IMR-90 (cell line): ENCODE data around the gene NPEPPS. TPM values are rescaled to one million over a fixed set of nuclear protein-coding genes. Genes with fewer than 3 reads are reported as not detected.
A peak's percentile ranks its signal among the peaks of the same experiment; 100 is the strongest.

ENCODE experiments used
- ATAC-seq: fragments of 200-7000 bp; cut with Tn5 transposase; 2 replicates; pipeline ENCODE4 v1.9.1; 2020; ENCODE audit warnings: low read depth, mild to moderate bottlenecking, moderate library complexity
- BruUV-seq: library from RNA; stranded (reverse); fragments of 400-500 nt; replicated peaks from 2 replicates; lab custom pipeline; 2021; lab: Mats Ljungman, UMichigan
- CTCF ChIA-PET: fragments of 300-600 bp; formaldehyde crosslinking; extraction: SDS; loops from one replicate; lab custom pipeline; 2021; ENCODE audit warnings: antibody characterized with exemption; lab: Yijun Ruan, JAX
- POLR2A ChIA-PET: fragments of 300-600 bp; sonication (Branson Sonifier 250); formaldehyde crosslinking; loops from one replicate; lab custom pipeline; 2022; ENCODE audit warnings: antibody characterized with exemption; ENCODE audit not compliant: unreplicated experiment; lab: Charles Lee
- DNase-seq: peaks from one replicate; pipeline ENCODE4 v3.0.0; 2013
- H2AFZ ChIP-seq: replicated peaks from 2 replicates; pipeline ENCODE3; 2013; ENCODE audit warnings: low read length, mild to moderate bottlenecking; ENCODE audit not compliant: poor library complexity
- H2AK5ac ChIP-seq: 2 replicates; pipeline ENCODE4 v1.6.1; 2013; ENCODE audit warnings: low read depth, low read length, inconsistent platforms
- H2AK9ac ChIP-seq: replicated peaks from 2 replicates; pipeline ENCODE3; 2013; ENCODE audit warnings: mild to moderate bottlenecking, low read depth, low read length, moderate library complexity; ENCODE audit not compliant: poor library complexity
- H2BK120ac ChIP-seq: 2 replicates; pipeline ENCODE4 v1.6.1; 2013; ENCODE audit warnings: low read depth, low read length, inconsistent platforms
- H2BK15ac ChIP-seq: 3 replicates; pipeline ENCODE4 v1.6.1; 2013; ENCODE audit warnings: low read depth, low read length, inconsistent platforms
- H2BK20ac ChIP-seq: 2 replicates; pipeline ENCODE4 v1.6.1; 2013; ENCODE audit warnings: low read depth, mild to moderate bottlenecking, inconsistent platforms, low read length, moderate library complexity
- H2BK5ac ChIP-seq: 2 replicates; pipeline ENCODE4 v1.6.1; 2013; ENCODE audit warnings: mild to moderate bottlenecking, low read depth, low read length, inconsistent platforms; ENCODE audit not compliant: poor library complexity, severe bottlenecking
- H3K14ac ChIP-seq: replicated peaks from 2 replicates; pipeline ENCODE4 v1.6.1; 2013; ENCODE audit warnings: low read depth, low read length, inconsistent platforms
- H3K18ac ChIP-seq: 2 replicates; pipeline ENCODE4 v1.6.1; 2013; ENCODE audit warnings: low read depth, low read length, control low read depth
- H3K23ac ChIP-seq: 2 replicates; pipeline ENCODE4 v1.6.1; 2013; ENCODE audit warnings: low read depth, low read length, inconsistent platforms
- H3K27ac ChIP-seq: 2 replicates; pipeline ENCODE4 v1.5.1; 2013; ENCODE audit warnings: mild to moderate bottlenecking, control low read depth, low read length; ENCODE audit not compliant: insufficient read depth
- H3K27me3 ChIP-seq: 2 replicates; pipeline ENCODE4 v1.6.1; 2013; ENCODE audit warnings: low read length; ENCODE audit not compliant: control insufficient read depth, insufficient read depth
- H3K36me3 ChIP-seq: 2 replicates; pipeline ENCODE4 v1.6.1; 2013; ENCODE audit warnings: low read length, mixed read lengths; ENCODE audit not compliant: control insufficient read depth, insufficient read depth
- H3K4ac ChIP-seq: 2 replicates; pipeline ENCODE4 v1.6.1; 2013; ENCODE audit warnings: low read depth, low read length, inconsistent platforms
- H3K4me1 ChIP-seq: 2 replicates; pipeline ENCODE4 v1.6.1; 2013; ENCODE audit warnings: low read length, mixed read lengths; ENCODE audit not compliant: control insufficient read depth, insufficient read depth
- H3K4me2 ChIP-seq: 2 replicates; pipeline ENCODE4 v1.6.1; 2013; ENCODE audit warnings: low read depth, mild to moderate bottlenecking, control low read depth, low read length, moderate library complexity
- H3K4me3 ChIP-seq: 2 replicates; pipeline ENCODE4 v1.5.1; 2013; ENCODE audit warnings: low read depth, mild to moderate bottlenecking, control low read depth, low read length, moderate library complexity; ENCODE audit not compliant: insufficient read depth
- H3K56ac ChIP-seq: 2 replicates; pipeline ENCODE4 v1.6.1; 2013; ENCODE audit warnings: low read length, inconsistent platforms; ENCODE audit not compliant: insufficient read depth; ENCODE audit errors: extremely low read depth
- H3K79me1 ChIP-seq, 2 experiments: 2 replicates each; pipeline ENCODE4 v1.6.1; 2013; ENCODE audit warnings: low read length in 2 of 2, inconsistent platforms in 1 of 2, low read depth in 1 of 2
- H3K9ac ChIP-seq: 2 replicates; pipeline ENCODE4 v1.6.1; 2013; ENCODE audit warnings: low read depth, low read length, control low read depth
- H3K9me1 ChIP-seq: 2 replicates; pipeline ENCODE4 v1.6.1; 2013; ENCODE audit warnings: low read length, inconsistent platforms; ENCODE audit not compliant: insufficient read depth
- H3K9me3 ChIP-seq: 2 replicates; pipeline ENCODE4 v1.6.1; 2013; ENCODE audit warnings: low read length; ENCODE audit not compliant: control insufficient read depth, insufficient read depth
- H4K20me1 ChIP-seq: 2 replicates; pipeline ENCODE4 v1.6.1; 2013; ENCODE audit warnings: low read length, inconsistent platforms; ENCODE audit not compliant: insufficient read depth
- H4K5ac ChIP-seq: 2 replicates; pipeline ENCODE4 v1.6.1; 2013; ENCODE audit warnings: mild to moderate bottlenecking, low read depth, low read length, control low read depth
- H4K8ac ChIP-seq, 2 experiments: 2 replicates each; pipeline ENCODE4 v1.6.1; 2013; ENCODE audit warnings: low read depth in 2 of 2, low read length in 2 of 2, control low read depth in 1 of 2, inconsistent platforms in 1 of 2
- H4K91ac ChIP-seq: 2 replicates; pipeline ENCODE4 v1.6.1; 2013; ENCODE audit warnings: low read depth, low read length, inconsistent platforms; ENCODE audit not compliant: insufficient read depth
- NFE2L2 ChIP-seq: fragments of 150-350 bp; IDR thresholded peaks from 2 replicates; pipeline ENCODE4 v1.6.1; 2016; ENCODE audit warnings: low read depth, mild to moderate bottlenecking, low read length
- RAD21 ChIP-seq: IDR thresholded peaks from 2 replicates; pipeline ENCODE4 v1.6.1; 2012; ENCODE audit warnings: low read length, improper control_type of control experiment
- SMC3 ChIP-seq: fragments of 150-350 bp; IDR thresholded peaks from 2 replicates; pipeline ENCODE4 v1.6.1; 2016; ENCODE audit warnings: low read depth, mild to moderate bottlenecking, antibody characterized with exemption, low read length, moderate library complexity
- WGBS, 2 experiments: methylation state at CpG; one replicate each; pipeline versions ENCODE4 v1.1.5 to v1.1.7; 2013; ENCODE audit warnings: missing lambda C conversion rate in 2 of 2; ENCODE audit not compliant: insufficient read length in 1 of 2; ENCODE audit errors: extremely low coverage in 2 of 2; 5-methylcytosine and 5-hydroxymethylcytosine counted together
- dilution Hi-C: fragments of 300-500 bp; cut with HindIII; formaldehyde crosslinking; loops from one replicate; pipeline ENCODE4 v1.14.3; 2018; ENCODE audit warnings: low sequenced_read_pairs; ENCODE audit not compliant: unreplicated experiment
- in situ Hi-C: fragments of 300-500 bp; cut with MboI; formaldehyde crosslinking; loops from 3 replicates; pipeline ENCODE4 v1.14.3; 2019; ENCODE audit warnings: low sequenced_read_pairs, inconsistent platforms, mixed read lengths
- intact Hi-C: fragments of 100-400 bp; cut with micrococcal nuclease; formaldehyde crosslinking; loops from 2 replicates; pipeline ENCODE4 v1.10.0; 2022
- polyA plus RNA-seq, 3 experiments: library from polyadenylated mRNA; depleted of rRNA; stranded (reverse); fragments of >200 nt; gene quantifications; 2 replicates each; pipeline ENCODE4 v1.2.3, GENCODE V29; 2012; ENCODE audit warnings: low replicate concordance in 1 of 3
- total RNA-seq: library from RNA; depleted of rRNA; stranded (reverse); fragments of >200 nt; gene quantifications from 2 replicates; pipeline ENCODE4 v1.2.3, GENCODE V29; 2012
- TF ChIP-seq, protein P1 (sequence below): conservative IDR thresholded peaks from 2 replicates; pipeline ENCODE4 v1.5.1; 2012; ENCODE audit warnings: mild to moderate bottlenecking, low read depth, low read length, improper control_type of control experiment

Gene NPEPPS
- total and polyA plus RNA-seq, 2 of the 4 experiments (the other 2 are of a cell fraction), result 54.1 to 64.6 TPM

- dilution Hi-C loops (no loop called here), intact Hi-C loops (loop anchor here (2.0 to 10.0 kb wide), 5 partner anchors 81 to 441 kb away; partner anchors contain the start of gene NPEPPS), in situ Hi-C loops (loop anchor here (10.0 to 25.0 kb wide), 3 partner anchors 121 to 454 kb away; no protein-coding TSS in a partner anchor)
- no CpG with 5 or more reads among the region's 8 CpGs for WGBS, 2 experiments
- H3K4me1 ChIP-seq, result peaks cover 11% of the 10 kb centered on the region
- TF ChIP-seq, protein P1, sequence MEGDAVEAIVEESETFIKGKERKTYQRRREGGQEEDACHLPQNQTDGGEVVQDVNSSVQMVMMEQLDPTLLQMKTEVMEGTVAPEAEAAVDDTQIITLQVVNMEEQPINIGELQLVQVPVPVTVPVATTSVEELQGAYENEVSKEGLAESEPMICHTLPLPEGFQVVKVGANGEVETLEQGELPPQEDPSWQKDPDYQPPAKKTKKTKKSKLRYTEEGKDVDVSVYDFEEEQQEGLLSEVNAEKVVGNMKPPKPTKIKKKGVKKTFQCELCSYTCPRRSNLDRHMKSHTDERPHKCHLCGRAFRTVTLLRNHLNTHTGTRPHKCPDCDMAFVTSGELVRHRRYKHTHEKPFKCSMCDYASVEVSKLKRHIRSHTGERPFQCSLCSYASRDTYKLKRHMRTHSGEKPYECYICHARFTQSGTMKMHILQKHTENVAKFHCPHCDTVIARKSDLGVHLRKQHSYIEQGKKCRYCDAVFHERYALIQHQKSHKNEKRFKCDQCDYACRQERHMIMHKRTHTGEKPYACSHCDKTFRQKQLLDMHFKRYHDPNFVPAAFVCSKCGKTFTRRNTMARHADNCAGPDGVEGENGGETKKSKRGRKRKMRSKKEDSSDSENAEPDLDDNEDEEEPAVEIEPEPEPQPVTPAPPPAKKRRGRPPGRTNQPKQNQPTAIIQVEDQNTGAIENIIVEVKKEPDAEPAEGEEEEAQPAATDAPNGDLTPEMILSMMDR, result peak; percentile 71
- TF ChIP-seq RAD21 (peak; percentile 61), NFE2L2 (no peak), SMC3 (peak; percentile 60; the same call in 1 of the 2 replicates)
- no peak overlapping the region for H3K56ac ChIP-seq
- H4K91ac ChIP-seq, result no peak overlapping the region
- no peak overlapping the region for H3K4ac ChIP-seq
- H2AK9ac ChIP-seq, result no peak overlapping the region
- no peak overlapping the region for H2BK20ac ChIP-seq
- no peak overlapping the region for H2AFZ ChIP-seq
- no peak overlapping the region for H4K8ac ChIP-seq
- no peak overlapping the region for H3K4me3 ChIP-seq
- H3K9ac ChIP-seq, result no peak overlapping the region
- no peaks in the 10 kb centered on the region for H3K27me3 ChIP-seq
- peak; percentile 62 for DNase-seq
- no peaks in the 10 kb centered on the region for H4K20me1 ChIP-seq
- H3K9me1 ChIP-seq, result peaks cover 6% of the 10 kb centered on the region; the same call in 1 of the 2 replicates
- peaks cover 17 to 20% of the 10 kb centered on the region in 2 experiments for H3K79me1 ChIP-seq
- no peak overlapping the region; the same call in 1 of the 2 replicates for H3K27ac ChIP-seq
- no peak overlapping the region for H2BK120ac ChIP-seq
- H3K14ac ChIP-seq, result no peak overlapping the region
- H2BK5ac ChIP-seq, result peak overlapping the region; percentile 60
- no peak overlapping the region for H3K18ac ChIP-seq
- no peak overlapping the region for H3K23ac ChIP-seq
- H2AK5ac ChIP-seq, result 0 out of 2 replicates have a peak overlapping the region, but pooled peaks have one; percentile 80
- H3K9me3 ChIP-seq, result no peaks in the 10 kb centered on the region
- BruUV-seq, result no TSS peak
- ChIA-PET CTCF (interaction anchor here (0.6 to 2.0 kb wide), 6 partner anchors 8 to 394 kb away, joined by 3 to 9 read pairs (median 5); no protein-coding TSS in a partner anchor), POLR2A (no interaction called here)
- ATAC-seq, result peak; percentile 58
- no peak overlapping the region for H4K5ac ChIP-seq
- no peak overlapping the region for H3K4me2 ChIP-seq
- 0 out of 3 replicates have a peak overlapping the region, but pooled peaks have one; percentile 15 for H2BK15ac ChIP-seq
- H3K36me3 ChIP-seq, result peaks cover 25% of the 10 kb centered on the region
These were observed 85.0 kb downstream of the NPEPPS start for GRCh38 chr17:47615766-47616424.
